Uterus (tissue), 4 donors: ENCODE results near the gene PSAPL1. TPM values are rescaled to one million over a fixed set of nuclear protein-coding genes. Genes with fewer than 3 reads are reported as not detected.
A peak's percentile ranks its signal among the peaks of the same experiment; 100 is the strongest.

ENCODE experiments used
- DNase-seq, 2 donors: peaks; one replicate each; pipeline ENCODE4 v3.0.0-alpha.2; 2019 to 2020
- H3K27ac ChIP-seq, 2 donors: fragments of 200-600 bp; sonication (generic); 1 replicate in 1 of 2; 2 replicates in 1 of 2; pipeline ENCODE4 v1.5.1; 2016 to 2018
- H3K27me3 ChIP-seq, 2 donors: fragments of 200-600 bp; sonication (generic); one replicate each; pipeline ENCODE4 v1.5.1; 2018 to 2019; ENCODE audit warnings: control low read depth in 1 of 2
- H3K36me3 ChIP-seq, 2 donors: fragments of 200-600 bp; sonication (generic); one replicate each; pipeline ENCODE4 v1.5.1; 2019; ENCODE audit warnings: control low read depth in 1 of 2
- H3K4me1 ChIP-seq, 2 donors: fragments of 200-600 bp; sonication (generic); one replicate each; pipeline ENCODE4 v1.5.1; 2018 to 2019; ENCODE audit warnings: control low read depth in 1 of 2
- H3K4me3 ChIP-seq, 2 donors: fragments of 200-600 bp; sonication (generic); 1 replicate in 1 of 2; 2 replicates in 1 of 2; pipeline ENCODE4 v1.5.1; 2018 to 2019; ENCODE audit warnings: mild to moderate bottlenecking in 1 of 2
- H3K9me3 ChIP-seq, 2 donors: fragments of 200-600 bp; sonication (generic); one replicate each; pipeline ENCODE4 v1.5.1; 2019; ENCODE audit warnings: control low read depth in 1 of 2
- CTCF ChIP-seq, 4 experiments: fragments of 200-600 bp in 2 of 4; fragments of 450-650 bp in 2 of 4; sonication (generic) in 2 of 4; IDR thresholded peaks; one replicate each; pipeline ENCODE4 v1.5.1; 2016 to 2019; ENCODE audit warnings: antibody characterized with exemption in 4 of 4, mild to moderate bottlenecking in 2 of 4, moderate library complexity in 1 of 4
- POLR2A ChIP-seq, 2 donors: fragments of 450-650 bp; IDR thresholded peaks; one replicate each; pipeline ENCODE4 v1.6.1; 2016; ENCODE audit warnings: antibody characterized with exemption in 2 of 2, mild to moderate bottlenecking in 1 of 2, moderate library complexity in 1 of 2
- intact Hi-C: fragments of 100-400 bp; cut with DNase I; formaldehyde crosslinking; loops from one replicate; pipeline ENCODE4 v1.15.1; 2023; ENCODE audit warnings: low total_unique reads
- total RNA-seq, 4 donors: library from RNA; depleted of rRNA in 3 of 4; stranded (reverse); fragments of >200 nt in 3 of 4; gene quantifications; one replicate each; pipeline versions ENCODE4 v1.1.0 to v1.2.4, GENCODE V29; 2014 to 2023
- donor health status: DM: yes; HTN: yes; CAD: no.

Gene PSAPL1
- total RNA-seq, 4 donors from 2014 or later, result not detected

GRCh38 chr4:7408166-7408565 is 26.6 kb downstream of the PSAPL1 start:
- H3K4me3 ChIP-seq, result no peak overlapping the region
- H3K9me3 ChIP-seq, result peaks cover 0 to 10% of the 10 kb centered on the region in 2 donors
- intact Hi-C loops, result no loop called here

GRCh38 chr4:7403001-7403400 is 31.7 kb downstream of the PSAPL1 start:
- Histone ChIP-seq H3K4me3 (no peak overlapping the region), H3K27ac (no peak overlapping the region), H3K4me1 (no peaks in the 10 kb centered on the region), H3K9me3 (peaks cover 0 to 2% of the 10 kb centered on the region in 2 donors), H3K27me3 (no peaks in the 10 kb centered on the region), H3K36me3 (no peaks in the 10 kb centered on the region)
- intact Hi-C loops, result no loop called here
- no peak for DNase-seq
- TF ChIP-seq CTCF (IDR thresholded peaks at IDR 0.05) (no peak), POLR2A (IDR thresholded peaks at IDR 0.05) (no peak)

More at GRCh38 chr4:7408166-7408565, 26.6 kb downstream of the PSAPL1 start:
- no peaks in the 10 kb centered on the region for H3K36me3 ChIP-seq
- no peaks in the 10 kb centered on the region for H3K4me1 ChIP-seq
- H3K27ac ChIP-seq, result no peak overlapping the region
- no peak for DNase-seq
- H3K27me3 ChIP-seq, result no peaks in the 10 kb centered on the region
- no peak for TF ChIP-seq POLR2A (IDR thresholded peaks at IDR 0.05)
- TF ChIP-seq CTCF (IDR thresholded peaks at IDR 0.05), result no peak

- Histone ChIP-seq H3K27ac (no peak overlapping the region), H3K4me3 (no peak overlapping the region), H3K36me3 (no peaks in the 10 kb centered on the region), H3K4me1 (no peaks in the 10 kb centered on the region), H3K9me3 (no peaks in the 10 kb centered on the region), H3K27me3 (no peaks in the 10 kb centered on the region)
- TF ChIP-seq POLR2A (IDR thresholded peaks at IDR 0.05), result no peak
- no peak for TF ChIP-seq CTCF (IDR thresholded peaks at IDR 0.05)
- intact Hi-C loops, result no loop called here
- peak in 1 of 2 donors; percentile 5 for DNase-seq
Observed at GRCh38 chr4:7402526-7402925, 32.2 kb downstream of the PSAPL1 start.

GRCh38 chr4:7400671-7401298 is 33.9 kb downstream of the PSAPL1 start:
- Histone ChIP-seq H3K9me3 (no peaks in the 10 kb centered on the region), H3K27ac (no peak overlapping the region), H3K36me3 (no peaks in the 10 kb centered on the region), H3K4me1 (no peaks in the 10 kb centered on the region), H3K4me3 (no peak overlapping the region), H3K27me3 (no peaks in the 10 kb centered on the region)
- TF ChIP-seq CTCF (IDR thresholded peaks at IDR 0.05) (no peak), POLR2A (IDR thresholded peaks at IDR 0.05) (no peak)
- intact Hi-C loops, result no loop called here
- no peak for DNase-seq

- no peak for TF ChIP-seq CTCF (IDR thresholded peaks at IDR 0.05)
- no peak for TF ChIP-seq POLR2A (IDR thresholded peaks at IDR 0.05)
- intact Hi-C loops, result no loop called here
- no peak overlapping the region for H3K27ac ChIP-seq
- no peaks in the 10 kb centered on the region for H3K4me1 ChIP-seq
- no peak overlapping the region for H3K4me3 ChIP-seq
- H3K9me3 ChIP-seq, result no peaks in the 10 kb centered on the region
- no peaks in the 10 kb centered on the region for H3K36me3 ChIP-seq
- no peaks in the 10 kb centered on the region for H3K27me3 ChIP-seq
- DNase-seq, result peak in 1 of 2 donors; percentile 6
Observed at GRCh38 chr4:7399440-7400234, 35.1 kb downstream of the PSAPL1 start.
